ENCODE results near the gene PFDN5.

DNA sequence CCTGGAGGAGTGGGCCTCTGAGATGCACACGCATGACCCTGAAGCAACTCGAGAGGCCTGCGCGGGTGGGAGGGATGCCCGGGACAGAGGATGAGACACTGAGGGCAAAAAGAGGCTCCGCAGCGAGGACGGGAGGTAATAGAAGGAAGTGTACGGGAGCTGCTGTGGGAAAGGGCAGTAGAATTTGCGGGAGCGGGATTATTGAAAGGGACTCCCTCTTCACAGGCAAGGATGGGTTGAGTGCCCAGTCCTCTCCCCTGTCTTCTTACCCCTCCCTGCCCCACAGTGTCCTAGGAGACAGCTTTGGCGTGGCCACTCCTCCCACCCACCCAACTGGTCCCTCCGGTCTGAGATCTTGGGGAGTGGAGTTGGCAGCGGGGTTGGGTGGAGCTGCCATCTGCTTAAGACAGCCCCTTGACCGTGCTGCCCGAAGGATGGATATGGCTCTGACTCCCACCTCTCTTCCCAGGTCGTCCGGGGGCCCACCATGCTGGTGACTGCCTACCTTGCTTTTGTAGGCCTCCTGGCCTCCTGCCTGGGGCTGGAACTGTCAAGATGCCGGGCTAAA lies 42.9 kb upstream of the PFDN5 start:
- TF ChIP-seq, protein P1, sequence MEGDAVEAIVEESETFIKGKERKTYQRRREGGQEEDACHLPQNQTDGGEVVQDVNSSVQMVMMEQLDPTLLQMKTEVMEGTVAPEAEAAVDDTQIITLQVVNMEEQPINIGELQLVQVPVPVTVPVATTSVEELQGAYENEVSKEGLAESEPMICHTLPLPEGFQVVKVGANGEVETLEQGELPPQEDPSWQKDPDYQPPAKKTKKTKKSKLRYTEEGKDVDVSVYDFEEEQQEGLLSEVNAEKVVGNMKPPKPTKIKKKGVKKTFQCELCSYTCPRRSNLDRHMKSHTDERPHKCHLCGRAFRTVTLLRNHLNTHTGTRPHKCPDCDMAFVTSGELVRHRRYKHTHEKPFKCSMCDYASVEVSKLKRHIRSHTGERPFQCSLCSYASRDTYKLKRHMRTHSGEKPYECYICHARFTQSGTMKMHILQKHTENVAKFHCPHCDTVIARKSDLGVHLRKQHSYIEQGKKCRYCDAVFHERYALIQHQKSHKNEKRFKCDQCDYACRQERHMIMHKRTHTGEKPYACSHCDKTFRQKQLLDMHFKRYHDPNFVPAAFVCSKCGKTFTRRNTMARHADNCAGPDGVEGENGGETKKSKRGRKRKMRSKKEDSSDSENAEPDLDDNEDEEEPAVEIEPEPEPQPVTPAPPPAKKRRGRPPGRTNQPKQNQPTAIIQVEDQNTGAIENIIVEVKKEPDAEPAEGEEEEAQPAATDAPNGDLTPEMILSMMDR (conservative IDR thresholded peaks at IDR 0.05): peak; percentile 3; the same call in 1 of the 2 replicates
- TF ChIP-seq EZH2 (IDR thresholded peaks at IDR 0.05; ENCODE audit: low read depth): no peak
